ENCODE results near the gene TNFAIP8.

TNFAIP8 gene

GRCh38 chr5:119355685-119356611, at the start of gene TNFAIP8:
TNFAIP8 (plus strand) TSS chr5:119356019; CDS start chr5:119356091, 72 bp downstream.
- no peak for FAIRE-seq

- FAIRE-seq: no peak
Measured at GRCh38 chr5:119307170-119307569, 48.6 kb upstream of the TNFAIP8 start.

- FAIRE-seq: no peak
Measured at GRCh38 chr5:119309326-119309725, 46.5 kb upstream of the TNFAIP8 start.

GRCh38 chr5:119311688-119312087, 44.1 kb upstream of the TNFAIP8 start:
- FAIRE-seq: peak; percentile 51

GRCh38 chr5:119312403-119312802, 43.4 kb upstream of the TNFAIP8 start:
- no peak for FAIRE-seq

- no peak for FAIRE-seq
Measured at GRCh38 chr5:119313197-119313596, 42.6 kb upstream of the TNFAIP8 start.

GRCh38 chr5:119313658-119314605, 41.9 kb upstream of the TNFAIP8 start:
- no peak for FAIRE-seq

GRCh38 chr5:119315516-119315949, 40.3 kb upstream of the TNFAIP8 start:
- no peak for FAIRE-seq

- no peak for FAIRE-seq
Measured at GRCh38 chr5:119316086-119316485, 39.7 kb upstream of the TNFAIP8 start.

- FAIRE-seq: no peak
Measured at GRCh38 chr5:119316906-119317305, 38.9 kb upstream of the TNFAIP8 start.

- no peak for FAIRE-seq
Measured at GRCh38 chr5:119318256-119318894, 37.4 kb upstream of the TNFAIP8 start.

- FAIRE-seq: no peak
Measured at GRCh38 chr5:119319401-119319800, 36.4 kb upstream of the TNFAIP8 start.

GRCh38 chr5:119319890-119320289, 35.9 kb upstream of the TNFAIP8 start:
- FAIRE-seq: no peak

- FAIRE-seq: no peak
Measured at GRCh38 chr5:119321569-119322311, 34.1 kb upstream of the TNFAIP8 start.

GRCh38 chr5:119322312-119322947, 33.4 kb upstream of the TNFAIP8 start:
- FAIRE-seq: peak; percentile 96

- no peak for FAIRE-seq
Measured at GRCh38 chr5:119322948-119323537, 32.8 kb upstream of the TNFAIP8 start.

- peak; percentile 94 for FAIRE-seq
Measured at GRCh38 chr5:119323601-119324000, 32.2 kb upstream of the TNFAIP8 start.

GRCh38 chr5:119324842-119325241, 31.0 kb upstream of the TNFAIP8 start:
- FAIRE-seq: no peak

GRCh38 chr5:119327018-119327417, 28.8 kb upstream of the TNFAIP8 start:
- FAIRE-seq: no peak

GRCh38 chr5:119328753-119329602, 26.8 kb upstream of the TNFAIP8 start:
- FAIRE-seq: no peak
